Upper lobe of left lung (tissue), 4 donors: ENCODE results near the gene IQSEC1.

Experiments used
- POLR2A ChIP-seq, 4 donors: fragments of 450-650 bp; IDR thresholded peaks; one replicate each; pipeline ENCODE4 v1.5.1; 2016 to 2017; ENCODE audit warnings: antibody characterized with exemption in 4 of 4, mild to moderate bottlenecking in 2 of 4
- POLR2AphosphoS5 ChIP-seq, 2 donors: sonication (generic); formaldehyde crosslinking; IDR thresholded peaks; one replicate each; pipeline ENCODE4 v1.5.1; 2017; ENCODE audit warnings: antibody characterized with exemption in 2 of 2
- TF ChIP-seq, protein P1 (sequence below), 6 experiments: fragments of 450-650 bp in 4 of 6; fragments of 200-600 bp in 2 of 6; sonication (generic) in 2 of 6; IDR thresholded peaks; one replicate each; pipeline ENCODE4 v1.5.1; 2016 to 2019; ENCODE audit warnings: antibody characterized with exemption in 6 of 6

DNA sequence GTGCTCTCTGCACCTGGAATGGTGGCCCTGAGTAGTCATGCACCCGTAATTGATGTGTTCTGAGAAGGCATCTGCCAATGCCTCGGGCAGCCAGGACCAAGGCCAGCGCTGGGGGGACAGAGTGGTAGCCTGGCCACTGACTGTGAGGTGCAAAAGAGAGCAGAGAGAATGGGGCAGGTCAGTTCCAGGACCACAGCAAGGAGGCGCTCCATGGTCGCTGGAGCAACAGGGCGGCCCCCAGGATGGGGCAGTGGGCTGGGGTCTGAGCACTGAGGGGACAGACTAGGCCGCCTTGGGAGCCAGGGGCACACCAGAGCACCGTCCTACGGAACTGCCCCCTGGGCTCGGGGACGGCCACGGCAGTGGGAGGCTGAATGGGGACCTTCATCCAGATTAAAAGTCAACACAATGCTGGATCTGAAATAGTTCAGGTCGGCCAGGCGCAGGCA is 48.3 kb upstream of the IQSEC1 start:
- TF ChIP-seq, protein P1, sequence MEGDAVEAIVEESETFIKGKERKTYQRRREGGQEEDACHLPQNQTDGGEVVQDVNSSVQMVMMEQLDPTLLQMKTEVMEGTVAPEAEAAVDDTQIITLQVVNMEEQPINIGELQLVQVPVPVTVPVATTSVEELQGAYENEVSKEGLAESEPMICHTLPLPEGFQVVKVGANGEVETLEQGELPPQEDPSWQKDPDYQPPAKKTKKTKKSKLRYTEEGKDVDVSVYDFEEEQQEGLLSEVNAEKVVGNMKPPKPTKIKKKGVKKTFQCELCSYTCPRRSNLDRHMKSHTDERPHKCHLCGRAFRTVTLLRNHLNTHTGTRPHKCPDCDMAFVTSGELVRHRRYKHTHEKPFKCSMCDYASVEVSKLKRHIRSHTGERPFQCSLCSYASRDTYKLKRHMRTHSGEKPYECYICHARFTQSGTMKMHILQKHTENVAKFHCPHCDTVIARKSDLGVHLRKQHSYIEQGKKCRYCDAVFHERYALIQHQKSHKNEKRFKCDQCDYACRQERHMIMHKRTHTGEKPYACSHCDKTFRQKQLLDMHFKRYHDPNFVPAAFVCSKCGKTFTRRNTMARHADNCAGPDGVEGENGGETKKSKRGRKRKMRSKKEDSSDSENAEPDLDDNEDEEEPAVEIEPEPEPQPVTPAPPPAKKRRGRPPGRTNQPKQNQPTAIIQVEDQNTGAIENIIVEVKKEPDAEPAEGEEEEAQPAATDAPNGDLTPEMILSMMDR (IDR thresholded peaks at IDR 0.05) = no peak
- no peak for TF ChIP-seq POLR2A (IDR thresholded peaks at IDR 0.05)
- no peak for TF ChIP-seq POLR2AphosphoS5 (IDR thresholded peaks at IDR 0.05)
